Stimulated activated CD4-positive, alpha-beta T cell treated with anti-CD3 and anti-CD28 coated beads, Interleukin-1b, Interleukin-23, amount 100 ng/mL, for 48 hours (primary cell): ENCODE results near the gene SNUPN.
"Not testable (repeated sequence)": the region's sequence is repeated elsewhere in the genome, so short reads cannot be mapped to it uniquely, and the experiment has no call there.

ENCODE experiments used
- DNase-seq: peaks from one replicate; pipeline ENCODE4 v3.0.0-alpha.2; 2020

SNUPN gene

GRCh38 chr15:75653347-75653913 is 27.9 kb upstream of the SNUPN start:
- no peak for DNase-seq

GRCh38 chr15:75651810-75652543 is 26.5 kb upstream of the SNUPN start:
- DNase-seq, result no peak

GRCh38 chr15:75650908-75651809 is 25.6 kb upstream of the SNUPN start:
- no peak for DNase-seq

GRCh38 chr15:75649848-75650247 is 24.3 kb upstream of the SNUPN start:
- no peak for DNase-seq

- no peak for DNase-seq
Measured at GRCh38 chr15:75649045-75649761, 23.7 kb upstream of the SNUPN start.

- DNase-seq, result no peak
Measured at GRCh38 chr15:75648156-75649000, 22.9 kb upstream of the SNUPN start.

- DNase-seq, result peak; percentile 57
Measured at GRCh38 chr15:75647370-75648155, 22.0 kb upstream of the SNUPN start, which contains the start of gene SNX33. Gene SNX33, plus strand, starts transcription at chr15:75647912. Its CDS starts 1,191 bp downstream, at chr15:75649103.

GRCh38 chr15:75646944-75647364 is 21.4 kb upstream of the SNUPN start:
- DNase-seq, result peak; percentile 13

GRCh38 chr15:75646112-75646943 is 20.8 kb upstream of the SNUPN start:
- DNase-seq, result no peak

- no peak for DNase-seq
Measured at GRCh38 chr15:75644376-75644775, 18.9 kb upstream of the SNUPN start.

GRCh38 chr15:75641603-75642002 is 16.1 kb upstream of the SNUPN start:
- no peak for DNase-seq

- DNase-seq, result no peak
Measured at GRCh38 chr15:75641179-75641503, 15.6 kb upstream of the SNUPN start.

GRCh38 chr15:75640483-75641178 is 15.1 kb upstream of the SNUPN start:
- DNase-seq, result peak; percentile 56

GRCh38 chr15:75639709-75640482 is 14.4 kb upstream of the SNUPN start, which contains the start of gene IMP3:
Gene IMP3, minus strand, starts transcription at chr15:75640224. Its CDS starts 56 bp downstream, at chr15:75640168.
- DNase-seq, result peak; percentile 96

- DNase-seq, result no peak
Measured at GRCh38 chr15:75639191-75639708, 13.7 kb upstream of the SNUPN start.

GRCh38 chr15:75637245-75638009 is 11.9 kb upstream of the SNUPN start:
- no peak for DNase-seq

- DNase-seq, result no peak
Measured at GRCh38 chr15:75636026-75636425, 10.5 kb upstream of the SNUPN start.

GRCh38 chr15:75633922-75634321 is 8.4 kb upstream of the SNUPN start:
- not testable (repeated sequence) for DNase-seq
